Dendritic cell treated with granulocyte-macrophage colony-stimulating factor and Interleukin-4, amounts not matched to agents 40 ng/mL and 50 ng/mL, for 4 days (primary cell): ENCODE results near the gene GAPVD1.
"Not testable (repeated sequence)": the region's sequence is repeated elsewhere in the genome, so short reads cannot be mapped to it uniquely, and the experiment has no call there.

Source experiments
- H3K27ac Mint-ChIP-seq: one replicate; pipeline ENCODE4 v1.8.0; 2022; ENCODE audit warnings: mild to moderate bottlenecking, mixed read lengths
- H3K27me3 Mint-ChIP-seq: one replicate; pipeline ENCODE4 v1.8.0; 2022; ENCODE audit warnings: mild to moderate bottlenecking, mixed read lengths
- H3K36me3 Mint-ChIP-seq: one replicate; pipeline ENCODE4 v1.8.0; 2022; ENCODE audit warnings: low read depth, mixed read lengths
- H3K4me1 Mint-ChIP-seq: one replicate; pipeline ENCODE4 v1.8.0; 2022; ENCODE audit warnings: low read depth, mixed read lengths
- H3K4me3 Mint-ChIP-seq: one replicate; pipeline ENCODE4 v1.8.0; 2022; ENCODE audit warnings: mild to moderate bottlenecking, moderate library complexity, mixed read lengths
- H3K9me3 Mint-ChIP-seq: one replicate; pipeline ENCODE4 v1.8.0; 2022; ENCODE audit warnings: mixed read lengths
- intact Hi-C: fragments of 100-400 bp; cut with micrococcal nuclease; formaldehyde crosslinking; loops from one replicate; pipeline ENCODE4 v1.15.0; 2022

The GAPVD1 gene

DNA sequence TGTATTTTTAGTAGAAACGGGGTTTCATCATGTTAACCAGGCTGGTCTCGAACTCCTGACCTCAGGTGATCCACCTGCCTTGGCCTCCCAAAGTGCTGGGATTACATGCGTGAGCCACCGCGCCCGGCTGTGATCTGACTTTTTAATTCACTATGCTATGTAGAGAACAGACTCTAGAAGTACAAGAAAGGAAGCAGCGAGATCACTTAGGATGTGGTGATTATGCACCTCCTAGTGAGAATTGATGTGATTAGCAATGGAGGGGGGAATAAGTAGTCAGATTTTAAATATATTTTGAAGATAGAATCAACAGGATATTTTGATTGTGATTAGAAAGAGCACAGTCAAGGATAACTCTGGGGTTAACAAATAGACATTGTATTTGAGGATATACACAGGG lies 36.3 kb downstream of the GAPVD1 start:
- peaks cover 60% of the 10 kb centered on the region for H3K36me3 Mint-ChIP-seq
- H3K4me3 Mint-ChIP-seq = no peak overlapping the region
- H3K27me3 Mint-ChIP-seq = no peaks in the 10 kb centered on the region
- intact Hi-C loops = no loop called here
- peaks cover 5% of the 10 kb centered on the region for H3K4me1 Mint-ChIP-seq
- H3K9me3 Mint-ChIP-seq = no peaks in the 10 kb centered on the region
- peak overlapping the region; percentile 7 for H3K27ac Mint-ChIP-seq

DNA sequence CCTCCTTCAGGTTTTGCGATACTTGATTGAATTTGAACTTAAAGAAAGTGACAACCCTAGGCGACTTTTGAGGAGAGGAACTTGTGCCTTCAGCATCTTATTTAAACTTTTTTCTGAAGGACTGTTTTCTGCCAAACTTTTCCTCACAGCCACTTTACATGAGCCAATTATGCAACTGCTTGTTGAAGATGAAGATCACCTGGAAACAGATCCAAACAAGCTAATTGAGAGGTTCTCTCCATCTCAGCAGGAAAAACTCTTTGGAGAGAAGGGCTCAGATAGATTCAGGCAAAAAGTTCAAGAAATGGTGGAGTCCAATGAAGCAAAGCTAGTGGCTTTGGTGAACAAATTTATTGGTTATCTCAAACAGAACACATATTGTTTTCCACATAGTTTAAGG lies 40.6 kb downstream of the GAPVD1 start:
- peaks cover 4% of the 10 kb centered on the region for H3K4me1 Mint-ChIP-seq
- intact Hi-C loops = loop anchor here (10.0 kb wide), 1 partner anchor 137 kb away; no protein-coding TSS in a partner anchor

DNA sequence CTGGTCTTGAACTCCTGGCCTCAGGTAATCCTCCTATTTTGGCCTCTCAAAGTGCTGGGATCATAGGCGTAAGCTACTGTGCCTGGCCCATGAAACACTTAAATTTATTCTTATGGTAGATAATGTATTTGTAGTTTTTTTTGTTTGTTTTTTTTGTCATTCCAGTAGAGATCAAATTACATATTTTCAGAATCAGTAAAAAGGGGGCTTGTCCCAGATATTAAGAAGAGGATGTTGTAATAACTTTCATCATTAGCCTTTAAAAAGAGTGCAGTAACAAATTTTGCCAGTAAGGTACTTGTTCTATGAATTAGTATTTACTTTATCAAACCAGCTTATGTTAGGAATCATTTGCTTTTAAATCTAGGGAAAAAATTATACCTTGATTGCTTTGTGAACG lies 42.6 kb downstream of the GAPVD1 start:
- H3K27me3 Mint-ChIP-seq = no peaks in the 10 kb centered on the region
- H3K9me3 Mint-ChIP-seq = no peaks in the 10 kb centered on the region
- peaks cover 88% of the 10 kb centered on the region for H3K36me3 Mint-ChIP-seq
- no peaks in the 10 kb centered on the region for H3K4me1 Mint-ChIP-seq
- intact Hi-C loops = loop anchor here (10.0 kb wide), 1 partner anchor 139 kb away; no protein-coding TSS in a partner anchor
- no peak overlapping the region for H3K27ac Mint-ChIP-seq
- H3K4me3 Mint-ChIP-seq = no peak overlapping the region

More for the DNA sequence above, 40.6 kb downstream of the GAPVD1 start:
- peaks cover 85% of the 10 kb centered on the region for H3K36me3 Mint-ChIP-seq
- no peak overlapping the region for H3K4me3 Mint-ChIP-seq
- no peaks in the 10 kb centered on the region for H3K9me3 Mint-ChIP-seq
- H3K27me3 Mint-ChIP-seq = no peaks in the 10 kb centered on the region
- no peak overlapping the region for H3K27ac Mint-ChIP-seq

DNA sequence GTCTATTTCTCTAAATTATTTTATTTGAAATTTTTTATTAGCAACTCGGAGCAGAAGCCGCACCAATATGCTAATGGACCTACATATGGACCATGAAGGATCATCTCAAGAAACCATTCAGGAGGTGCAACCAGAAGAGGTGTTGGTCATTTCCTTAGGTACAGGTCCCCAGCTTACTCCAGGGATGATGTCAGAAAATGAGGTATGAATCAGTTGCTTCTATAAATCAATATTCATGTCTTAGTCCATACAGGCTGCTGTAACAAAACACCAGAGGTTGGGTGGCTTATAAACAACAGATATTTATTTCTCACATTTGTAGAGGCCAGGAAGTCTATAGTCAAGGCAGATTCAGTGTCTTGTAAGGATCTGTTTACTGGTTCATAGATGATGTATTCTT lies 50.8 kb downstream of the GAPVD1 start:
- intact Hi-C loops = no loop called here
- H3K4me1 Mint-ChIP-seq = no peaks in the 10 kb centered on the region
- no peak overlapping the region for H3K4me3 Mint-ChIP-seq
- H3K36me3 Mint-ChIP-seq = peaks cover 96% of the 10 kb centered on the region
- peaks cover 13% of the 10 kb centered on the region for H3K9me3 Mint-ChIP-seq
- H3K27ac Mint-ChIP-seq = no peak overlapping the region
- no peaks in the 10 kb centered on the region for H3K27me3 Mint-ChIP-seq

DNA sequence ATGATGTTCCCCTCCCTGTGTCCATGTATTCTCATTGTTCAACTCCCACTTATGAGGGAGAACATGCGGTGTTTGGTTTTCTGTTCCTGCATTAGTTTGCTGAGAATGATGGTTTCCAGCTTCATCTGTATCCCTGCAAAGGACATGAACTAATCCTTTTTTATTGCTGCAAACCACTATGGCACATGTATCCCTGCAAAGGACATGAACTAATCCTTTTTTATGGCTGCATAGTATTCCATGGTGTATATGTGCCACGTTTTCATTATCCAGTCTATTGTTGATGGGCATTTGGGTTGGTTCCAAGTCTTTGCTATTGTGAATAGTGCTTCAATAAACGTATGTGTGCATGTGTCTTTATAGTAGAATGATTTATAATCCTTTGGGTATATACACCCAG lies 54.7 kb downstream of the GAPVD1 start:
- Mint-ChIP-seq H3K9me3 (peaks cover 20% of the 10 kb centered on the region), H3K36me3 (peaks cover 92% of the 10 kb centered on the region)
- H3K27ac Mint-ChIP-seq, H3K4me3 Mint-ChIP-seq, H3K27me3 Mint-ChIP-seq, H3K4me1 Mint-ChIP-seq, intact Hi-C loops: not testable (repeated sequence)

DNA sequence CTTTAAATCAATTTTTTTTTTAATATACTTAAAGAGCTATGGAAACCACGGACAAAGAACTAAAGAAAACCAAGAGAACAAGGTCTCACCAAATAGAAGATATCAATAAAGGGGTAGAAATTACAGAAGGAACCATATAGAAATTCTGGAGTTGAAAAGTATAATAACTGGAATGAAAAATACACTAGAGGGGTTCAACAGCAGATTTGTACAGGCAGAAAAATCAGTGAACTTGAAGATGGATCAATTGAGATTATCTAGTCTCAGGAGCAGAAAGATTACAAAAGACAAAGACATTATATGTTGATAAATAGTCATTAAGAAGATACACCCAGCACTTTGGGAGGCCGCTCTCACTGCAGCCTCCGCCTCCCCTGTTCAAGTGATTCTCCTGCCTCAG lies 56.1 kb downstream of the GAPVD1 start:
- Mint-ChIP-seq H3K4me3 (no peak overlapping the region), H3K27me3 (no peaks in the 10 kb centered on the region), H3K9me3 (peaks cover 20% of the 10 kb centered on the region), H3K4me1 (no peaks in the 10 kb centered on the region), H3K27ac (no peak overlapping the region), H3K36me3 (peaks cover 92% of the 10 kb centered on the region)
- intact Hi-C loops = no loop called here

DNA sequence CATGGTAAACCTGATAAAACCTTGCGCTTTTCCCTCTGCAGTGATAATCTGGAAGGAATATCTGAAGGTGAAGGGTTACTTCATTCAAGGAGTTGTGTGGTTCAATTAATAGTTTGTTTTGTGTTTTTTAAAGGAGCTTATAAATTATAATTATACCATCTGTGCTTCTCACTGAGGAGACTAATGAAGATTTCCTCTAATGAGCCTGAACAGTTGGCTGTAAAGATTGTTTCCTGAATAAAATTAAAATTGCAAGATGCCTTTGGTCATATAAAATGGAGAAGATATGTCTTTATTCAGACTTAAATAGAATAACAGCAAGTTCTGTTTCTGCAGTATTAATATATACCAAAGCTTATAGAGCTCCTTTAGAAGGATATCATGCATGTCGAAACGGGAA lies 59.9 kb downstream of the GAPVD1 start:
- intact Hi-C loops = no loop called here

DNA sequence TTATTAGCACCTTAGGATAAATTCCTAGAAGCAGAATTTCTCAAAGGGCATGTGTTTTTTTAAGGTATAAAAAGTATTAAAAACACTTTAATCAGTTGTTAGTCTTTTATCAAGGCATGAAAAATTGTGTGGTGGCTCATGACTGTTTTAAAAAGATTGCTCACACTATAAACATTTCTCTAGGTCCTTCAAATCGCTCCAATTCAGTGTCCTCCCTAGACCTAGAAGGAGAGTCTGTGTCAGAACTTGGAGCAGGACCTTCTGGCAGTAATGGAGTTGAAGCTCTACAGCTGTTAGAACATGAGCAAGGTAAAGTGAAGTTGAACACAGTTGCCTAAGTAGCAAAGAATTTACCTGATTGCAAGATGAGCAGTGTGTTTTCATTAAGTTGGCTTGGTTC lies 62.0 kb downstream of the GAPVD1 start:
- H3K27me3 Mint-ChIP-seq = no peaks in the 10 kb centered on the region
- H3K27ac Mint-ChIP-seq = no peak overlapping the region
- intact Hi-C loops = no loop called here
- H3K36me3 Mint-ChIP-seq = peaks cover 84% of the 10 kb centered on the region
- H3K9me3 Mint-ChIP-seq = no peaks in the 10 kb centered on the region
- no peak overlapping the region for H3K4me3 Mint-ChIP-seq
- no peaks in the 10 kb centered on the region for H3K4me1 Mint-ChIP-seq

More for the DNA sequence above, 59.9 kb downstream of the GAPVD1 start:
- Mint-ChIP-seq H3K9me3 (peaks cover 9% of the 10 kb centered on the region), H3K36me3 (peaks cover 92% of the 10 kb centered on the region), H3K4me3 (no peak overlapping the region), H3K4me1 (no peaks in the 10 kb centered on the region), H3K27me3 (no peaks in the 10 kb centered on the region), H3K27ac (no peak overlapping the region)

DNA sequence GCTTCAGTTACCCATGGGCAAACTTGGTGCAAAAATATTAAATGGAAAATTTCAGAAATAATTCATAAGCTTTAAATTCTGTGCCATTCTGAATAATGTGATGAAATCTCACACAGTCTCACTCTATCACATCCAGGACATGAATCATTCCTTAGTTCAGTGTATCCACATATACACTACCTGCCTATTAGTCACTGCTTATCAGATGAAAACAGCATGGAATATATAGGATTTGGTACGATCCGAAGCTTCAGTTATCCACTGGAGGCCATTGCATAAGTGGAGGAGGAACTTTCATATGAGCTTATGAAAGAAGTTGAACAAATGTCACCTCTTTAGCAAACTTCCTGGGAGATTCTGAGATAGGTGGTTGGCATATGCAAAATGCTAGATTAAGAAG lies 64.2 kb downstream of the GAPVD1 start:
- Mint-ChIP-seq H3K27me3 (no peaks in the 10 kb centered on the region), H3K4me1 (no peaks in the 10 kb centered on the region), H3K27ac (no peak overlapping the region), H3K4me3 (no peak overlapping the region), H3K9me3 (no peaks in the 10 kb centered on the region), H3K36me3 (peaks cover 88% of the 10 kb centered on the region)
- intact Hi-C loops = no loop called here

DNA sequence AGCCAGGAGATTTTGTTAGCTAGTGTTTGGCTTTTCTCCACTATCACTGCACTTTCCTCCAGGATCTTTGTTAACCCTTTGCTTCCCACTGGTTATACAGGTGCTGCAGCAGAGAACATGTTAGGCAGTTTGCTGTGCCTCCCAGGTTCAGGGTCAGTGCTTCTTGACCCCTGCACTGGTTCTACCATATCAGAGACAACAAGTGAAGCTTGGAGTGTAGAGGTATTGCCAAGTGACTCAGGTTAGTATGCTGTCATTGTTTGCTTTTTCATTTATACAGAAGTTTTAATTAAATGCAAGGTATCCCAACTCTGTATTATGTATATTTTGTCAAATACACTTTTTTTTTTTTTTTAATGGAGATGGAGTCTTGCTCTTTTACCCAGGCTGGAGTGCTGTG lies 68.4 kb downstream of the GAPVD1 start:
- intact Hi-C loops = no loop called here
- Mint-ChIP-seq H3K9me3 (no peaks in the 10 kb centered on the region), H3K4me3 (no peak overlapping the region), H3K27ac (no peak overlapping the region), H3K27me3 (no peaks in the 10 kb centered on the region), H3K4me1 (no peaks in the 10 kb centered on the region), H3K36me3 (peaks cover 88% of the 10 kb centered on the region)

DNA sequence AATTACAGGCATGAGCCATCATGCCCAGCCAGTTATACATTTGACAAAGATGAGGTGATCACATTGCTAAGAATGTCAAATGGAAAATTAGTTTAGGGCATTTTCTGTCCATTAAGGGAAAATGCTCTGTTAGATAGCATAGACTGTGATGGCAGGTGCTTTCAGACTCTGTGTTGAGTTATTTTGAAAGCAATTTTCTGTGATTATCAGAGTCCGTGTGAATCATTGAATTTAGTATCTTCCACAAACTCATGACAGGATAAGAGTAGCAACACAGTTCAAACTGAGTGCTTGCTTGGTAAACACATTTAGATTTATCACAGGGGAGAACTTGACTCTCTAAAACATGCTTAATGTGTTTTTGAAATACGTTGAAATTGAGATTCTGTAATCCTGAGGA lies 69.0 kb downstream of the GAPVD1 start:
- no peaks in the 10 kb centered on the region for H3K4me1 Mint-ChIP-seq
- H3K4me3 Mint-ChIP-seq = no peak overlapping the region
- no peak overlapping the region for H3K27ac Mint-ChIP-seq
- H3K36me3 Mint-ChIP-seq = peaks cover 88% of the 10 kb centered on the region
- H3K9me3 Mint-ChIP-seq = no peaks in the 10 kb centered on the region
- H3K27me3 Mint-ChIP-seq = no peaks in the 10 kb centered on the region
- intact Hi-C loops = no loop called here

DNA sequence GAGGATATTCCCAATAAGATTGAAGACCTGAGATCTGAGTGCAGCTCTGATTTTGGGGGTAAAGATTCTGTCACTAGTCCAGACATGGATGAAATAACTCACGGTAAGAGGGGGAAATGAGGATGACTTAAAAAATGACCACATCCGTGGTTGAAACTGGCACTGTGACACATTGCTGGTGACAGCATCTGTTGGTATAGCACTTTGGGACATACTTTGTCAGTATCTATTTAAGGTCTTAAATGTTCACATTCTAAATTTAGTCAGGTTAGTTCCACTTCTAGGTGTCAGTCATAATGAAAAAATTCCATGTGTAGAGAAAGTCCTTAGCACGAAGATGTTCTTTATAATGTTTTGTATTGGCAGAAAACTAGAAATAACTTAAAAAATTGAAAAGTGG lies 70.9 kb downstream of the GAPVD1 start:
- no peak overlapping the region for H3K27ac Mint-ChIP-seq
- no peaks in the 10 kb centered on the region for H3K9me3 Mint-ChIP-seq
- intact Hi-C loops = no loop called here
- H3K4me1 Mint-ChIP-seq = no peaks in the 10 kb centered on the region
- H3K36me3 Mint-ChIP-seq = peaks cover 86% of the 10 kb centered on the region
- no peak overlapping the region for H3K4me3 Mint-ChIP-seq
- no peaks in the 10 kb centered on the region for H3K27me3 Mint-ChIP-seq

DNA sequence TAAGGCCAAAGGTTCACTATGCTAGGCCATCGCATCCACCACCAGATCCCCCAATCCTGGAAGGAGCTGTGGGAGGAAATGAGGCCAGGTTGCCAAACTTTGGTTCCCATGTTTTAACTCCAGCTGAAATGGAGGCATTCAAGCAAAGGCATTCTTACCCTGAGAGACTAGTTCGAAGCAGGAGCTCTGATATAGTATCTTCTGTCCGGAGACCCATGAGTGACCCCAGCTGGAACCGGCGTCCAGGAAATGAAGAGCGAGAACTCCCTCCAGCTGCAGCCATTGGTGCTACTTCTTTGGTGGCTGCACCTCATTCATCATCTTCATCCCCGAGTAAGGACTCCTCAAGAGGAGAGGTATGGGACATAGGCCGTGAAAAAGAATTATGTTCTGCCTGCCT lies 75.6 kb downstream of the GAPVD1 start:
- H3K9me3 Mint-ChIP-seq = no peaks in the 10 kb centered on the region
- no peaks in the 10 kb centered on the region for H3K4me1 Mint-ChIP-seq
- intact Hi-C loops = no loop called here
- H3K4me3 Mint-ChIP-seq = no peak overlapping the region
- H3K27ac Mint-ChIP-seq = no peak overlapping the region
- H3K27me3 Mint-ChIP-seq = no peaks in the 10 kb centered on the region
- peaks cover 97% of the 10 kb centered on the region for H3K36me3 Mint-ChIP-seq

DNA sequence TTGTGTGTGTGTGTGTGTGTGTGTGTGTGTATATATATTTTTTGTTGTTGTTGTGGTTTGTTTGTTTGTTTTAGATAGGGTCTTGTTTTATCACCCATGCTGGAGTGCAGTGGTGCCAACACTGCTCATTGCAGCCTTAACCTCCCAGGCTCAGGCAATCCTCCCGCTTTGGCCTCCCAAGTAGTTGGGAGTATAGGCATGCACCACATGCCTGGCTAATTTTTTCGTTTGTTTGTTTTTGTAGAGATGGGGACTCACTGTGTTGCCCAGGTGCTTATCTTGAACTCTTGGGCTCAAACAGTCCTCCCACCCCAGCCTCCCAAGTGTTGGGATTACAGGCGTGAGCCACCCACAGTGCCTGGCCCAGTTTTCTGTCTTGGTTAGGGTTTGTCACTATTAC lies 77.3 kb downstream of the GAPVD1 start:
- H3K4me1 Mint-ChIP-seq = no peaks in the 10 kb centered on the region
- intact Hi-C loops = no loop called here
- peaks cover 90% of the 10 kb centered on the region for H3K36me3 Mint-ChIP-seq
- no peaks in the 10 kb centered on the region for H3K27me3 Mint-ChIP-seq
- H3K4me3 Mint-ChIP-seq = no peak overlapping the region
- no peak overlapping the region for H3K27ac Mint-ChIP-seq
- H3K9me3 Mint-ChIP-seq = no peaks in the 10 kb centered on the region

DNA sequence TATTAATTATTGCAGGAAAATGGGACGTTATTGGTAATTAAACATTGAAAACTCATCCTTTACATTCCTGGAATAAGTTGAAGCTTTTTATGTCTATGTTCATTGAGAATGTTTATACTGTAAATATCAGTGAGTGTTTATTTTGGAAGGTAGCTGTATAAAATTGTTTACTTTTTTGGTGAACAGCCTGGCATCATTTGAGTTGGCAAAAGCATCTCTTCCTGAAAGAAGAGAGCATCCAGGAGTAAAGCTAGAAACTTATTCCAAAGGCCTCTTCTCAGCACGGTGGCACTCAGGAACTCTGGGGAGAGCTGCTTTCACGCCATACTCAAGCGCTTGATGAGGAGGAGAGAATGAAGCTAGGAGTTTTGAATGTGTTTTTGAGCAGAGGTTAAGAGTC lies 79.9 kb downstream of the GAPVD1 start:
- no peaks in the 10 kb centered on the region for H3K27me3 Mint-ChIP-seq
- H3K36me3 Mint-ChIP-seq = peaks cover 85% of the 10 kb centered on the region
- H3K4me1 Mint-ChIP-seq = no peaks in the 10 kb centered on the region
- no peak overlapping the region for H3K27ac Mint-ChIP-seq
- intact Hi-C loops = no loop called here
- no peak overlapping the region for H3K4me3 Mint-ChIP-seq
- H3K9me3 Mint-ChIP-seq = no peaks in the 10 kb centered on the region
